Erythroblast (primary cell): ENCODE results near the gene EPHB2.

Source experiments
- GATA1 ChIP-seq: IDR thresholded peaks from 2 replicates; pipeline ENCODE4 v1.6.1; 2011; ENCODE audit warnings: low read depth, mild to moderate bottlenecking, control low read depth, low read length, moderate library complexity
- POLR2A ChIP-seq: IDR thresholded peaks from 2 replicates; pipeline ENCODE4 v1.6.1; 2011; ENCODE audit warnings: mild to moderate bottlenecking, low read length

DNA sequence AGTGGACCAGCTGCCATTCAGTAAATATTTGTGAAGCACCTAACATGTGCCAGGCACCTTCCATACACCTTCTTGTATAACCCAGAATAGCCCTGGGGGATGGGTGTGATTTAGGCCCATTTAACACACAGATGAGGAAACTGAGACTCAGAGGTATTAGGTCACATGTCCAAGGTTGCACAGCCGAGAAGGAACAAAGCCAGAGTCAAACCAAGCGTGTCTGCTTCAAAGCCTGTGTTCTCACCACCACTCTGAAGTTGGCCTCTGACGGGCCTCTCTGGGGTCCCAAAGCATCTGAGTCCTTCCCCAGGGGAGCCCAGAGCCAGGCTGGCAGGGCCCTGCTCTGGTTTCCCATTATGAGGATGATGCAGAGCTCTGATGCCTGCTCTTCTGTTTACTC, 196.9 kb downstream of the EPHB2 start:
- no peak for TF ChIP-seq POLR2A
- no peak for TF ChIP-seq GATA1
